ENCODE data around the gene IL10.

IL10 gene

DNA sequence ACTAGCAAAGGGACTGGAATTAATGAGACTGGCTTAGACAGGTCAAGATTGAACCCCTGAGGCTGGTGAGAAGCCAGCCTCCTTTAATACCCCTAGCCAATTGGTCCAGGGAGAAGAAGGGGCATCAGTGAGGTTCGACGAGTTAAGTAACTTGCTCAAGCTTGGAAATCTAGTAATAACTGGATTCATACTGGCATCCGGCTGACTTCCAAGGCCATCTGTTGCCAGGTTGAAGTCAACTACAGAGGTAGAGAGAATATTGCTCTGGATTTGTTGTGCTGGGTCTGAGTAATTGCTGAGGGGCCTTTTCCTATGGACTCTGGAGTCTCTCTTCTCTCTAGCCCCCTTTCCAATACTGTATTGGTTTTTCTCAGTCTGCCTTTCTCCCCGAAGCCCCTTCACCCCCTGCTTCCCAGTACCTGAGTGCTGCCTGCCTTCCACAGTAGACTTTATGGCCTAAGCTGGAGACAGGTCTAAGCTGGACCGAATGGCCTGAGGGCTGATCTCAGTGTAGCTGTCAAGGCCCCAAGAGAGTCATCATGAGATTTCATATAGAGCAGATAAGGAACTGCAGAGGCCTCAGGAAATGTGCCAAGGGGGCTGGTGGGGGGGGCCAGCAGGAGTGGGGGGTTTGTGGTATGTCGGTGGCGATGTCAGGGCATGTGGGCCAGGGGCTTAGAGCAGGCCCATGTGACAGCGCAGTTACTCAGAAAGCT lies 44.2 kb downstream of the IL10 start:
- DNase-seq (ENCODE audit: low read depth): no peak
- TF ChIP-seq, protein P1, sequence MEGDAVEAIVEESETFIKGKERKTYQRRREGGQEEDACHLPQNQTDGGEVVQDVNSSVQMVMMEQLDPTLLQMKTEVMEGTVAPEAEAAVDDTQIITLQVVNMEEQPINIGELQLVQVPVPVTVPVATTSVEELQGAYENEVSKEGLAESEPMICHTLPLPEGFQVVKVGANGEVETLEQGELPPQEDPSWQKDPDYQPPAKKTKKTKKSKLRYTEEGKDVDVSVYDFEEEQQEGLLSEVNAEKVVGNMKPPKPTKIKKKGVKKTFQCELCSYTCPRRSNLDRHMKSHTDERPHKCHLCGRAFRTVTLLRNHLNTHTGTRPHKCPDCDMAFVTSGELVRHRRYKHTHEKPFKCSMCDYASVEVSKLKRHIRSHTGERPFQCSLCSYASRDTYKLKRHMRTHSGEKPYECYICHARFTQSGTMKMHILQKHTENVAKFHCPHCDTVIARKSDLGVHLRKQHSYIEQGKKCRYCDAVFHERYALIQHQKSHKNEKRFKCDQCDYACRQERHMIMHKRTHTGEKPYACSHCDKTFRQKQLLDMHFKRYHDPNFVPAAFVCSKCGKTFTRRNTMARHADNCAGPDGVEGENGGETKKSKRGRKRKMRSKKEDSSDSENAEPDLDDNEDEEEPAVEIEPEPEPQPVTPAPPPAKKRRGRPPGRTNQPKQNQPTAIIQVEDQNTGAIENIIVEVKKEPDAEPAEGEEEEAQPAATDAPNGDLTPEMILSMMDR (IDR thresholded peaks at IDR 0.05; ENCODE audit: control insufficient read depth, extremely low read depth, insufficient read depth): no peak
- no peak overlapping the region for H3K4me3 ChIP-seq (ENCODE audit: low read depth, low read length)

DNA sequence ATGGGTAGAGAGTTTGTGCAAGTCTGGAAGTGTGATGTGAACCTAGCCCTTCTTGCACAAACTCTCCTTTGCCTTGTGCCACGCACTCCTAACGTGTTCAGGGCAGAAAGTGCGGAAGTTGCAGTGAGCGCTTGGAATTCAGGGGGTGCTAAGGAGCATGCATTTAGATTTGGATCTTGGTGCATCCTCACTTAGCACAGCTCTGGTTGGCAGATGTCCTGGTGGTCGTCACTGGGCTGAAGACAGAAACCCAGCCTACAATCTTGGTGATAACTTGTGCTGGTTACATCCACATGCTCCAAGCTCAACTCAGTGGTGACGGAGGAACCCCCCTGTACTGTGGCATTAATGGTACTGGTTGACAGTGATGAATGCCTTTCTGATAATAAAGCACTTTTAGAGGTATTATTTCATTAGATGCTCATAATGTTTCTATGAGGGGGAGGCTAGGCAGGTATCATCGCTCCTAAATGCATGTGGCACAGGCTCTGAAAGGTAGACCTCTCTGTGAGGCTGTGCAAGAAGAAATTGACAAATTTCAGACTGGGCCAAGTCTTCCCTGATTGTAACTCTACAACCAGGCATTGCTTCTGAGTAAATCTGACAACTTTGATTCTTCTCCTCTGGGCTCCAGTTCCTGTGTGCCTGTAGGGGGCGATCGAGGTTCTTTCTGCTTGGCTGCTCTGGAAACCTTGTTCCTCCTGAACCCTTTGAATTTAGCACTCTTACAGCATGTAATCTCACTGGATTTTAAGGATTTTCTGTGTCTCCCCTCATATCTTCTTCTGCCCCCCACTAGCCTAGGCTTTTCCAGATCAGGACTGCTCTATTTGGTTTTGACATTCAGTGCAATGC lies 47.0 kb downstream of the IL10 start:
- H3K4me3 ChIP-seq (ENCODE audit: low read depth, low read length): no peak overlapping the region
- DNase-seq (ENCODE audit: low read depth): no peak
- TF ChIP-seq, protein P1 (IDR thresholded peaks at IDR 0.05; ENCODE audit: control insufficient read depth, extremely low read depth, insufficient read depth): peak; percentile 55

DNA sequence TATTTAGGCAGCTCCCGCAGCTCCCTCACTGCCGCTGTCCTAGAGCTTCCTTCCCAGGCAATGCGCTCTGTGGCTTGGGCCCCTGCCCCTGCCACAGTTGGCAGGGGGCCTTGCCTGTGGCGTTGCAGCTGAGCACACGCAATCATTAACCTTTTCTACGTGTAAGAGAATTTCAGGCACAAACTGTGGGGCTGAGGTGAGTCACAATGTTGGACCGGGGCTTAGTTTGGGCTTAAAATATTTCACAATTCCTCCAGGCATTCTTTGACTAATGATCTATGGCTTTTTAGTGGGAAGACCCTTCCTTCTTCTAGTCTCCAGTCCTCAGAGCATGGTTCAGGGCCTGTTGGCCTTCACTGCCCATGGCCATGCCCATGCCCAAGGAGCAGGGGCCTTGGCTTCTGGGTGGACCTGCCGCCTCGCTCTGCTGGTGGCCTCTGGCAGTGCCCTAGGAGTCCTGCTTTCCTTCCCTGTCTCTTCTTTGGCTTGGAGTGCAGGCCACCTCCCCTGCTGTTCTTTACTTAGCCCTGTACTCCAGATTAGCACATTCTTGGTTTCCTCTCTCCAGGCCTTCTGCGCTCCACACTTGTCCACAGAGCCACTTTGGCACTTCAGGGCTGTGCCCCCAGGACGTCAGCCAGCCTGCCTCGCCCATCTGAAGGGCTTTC lies 48.4 kb downstream of the IL10 start:
- TF ChIP-seq, protein P1 (IDR thresholded peaks at IDR 0.05; ENCODE audit: control insufficient read depth, extremely low read depth, insufficient read depth): no peak
- H3K4me3 ChIP-seq (ENCODE audit: low read depth, low read length): no peak overlapping the region
- no peak for DNase-seq (ENCODE audit: low read depth)

DNA sequence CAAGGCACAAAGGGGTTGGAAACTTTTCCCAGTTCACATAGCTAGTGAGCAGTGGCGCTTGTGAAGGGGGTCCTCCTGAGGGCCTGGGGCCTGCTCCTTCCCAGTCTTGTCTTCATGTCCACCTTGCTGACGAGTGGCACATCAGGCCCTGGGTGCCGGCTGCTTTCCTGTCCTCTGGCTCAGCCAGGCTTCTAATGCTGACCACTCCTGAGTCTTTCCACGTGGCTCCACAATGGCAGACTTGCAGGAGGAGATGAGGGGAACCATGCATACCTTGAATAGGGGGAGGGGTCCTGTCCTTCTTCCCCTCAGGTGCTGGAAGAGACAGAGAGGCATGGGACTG lies 48.9 kb downstream of the IL10 start:
- TF ChIP-seq, protein P1 (IDR thresholded peaks at IDR 0.05; ENCODE audit: control insufficient read depth, extremely low read depth, insufficient read depth): no peak
- no peak for DNase-seq (ENCODE audit: low read depth)
- H3K4me3 ChIP-seq (ENCODE audit: low read depth, low read length): no peak overlapping the region

DNA sequence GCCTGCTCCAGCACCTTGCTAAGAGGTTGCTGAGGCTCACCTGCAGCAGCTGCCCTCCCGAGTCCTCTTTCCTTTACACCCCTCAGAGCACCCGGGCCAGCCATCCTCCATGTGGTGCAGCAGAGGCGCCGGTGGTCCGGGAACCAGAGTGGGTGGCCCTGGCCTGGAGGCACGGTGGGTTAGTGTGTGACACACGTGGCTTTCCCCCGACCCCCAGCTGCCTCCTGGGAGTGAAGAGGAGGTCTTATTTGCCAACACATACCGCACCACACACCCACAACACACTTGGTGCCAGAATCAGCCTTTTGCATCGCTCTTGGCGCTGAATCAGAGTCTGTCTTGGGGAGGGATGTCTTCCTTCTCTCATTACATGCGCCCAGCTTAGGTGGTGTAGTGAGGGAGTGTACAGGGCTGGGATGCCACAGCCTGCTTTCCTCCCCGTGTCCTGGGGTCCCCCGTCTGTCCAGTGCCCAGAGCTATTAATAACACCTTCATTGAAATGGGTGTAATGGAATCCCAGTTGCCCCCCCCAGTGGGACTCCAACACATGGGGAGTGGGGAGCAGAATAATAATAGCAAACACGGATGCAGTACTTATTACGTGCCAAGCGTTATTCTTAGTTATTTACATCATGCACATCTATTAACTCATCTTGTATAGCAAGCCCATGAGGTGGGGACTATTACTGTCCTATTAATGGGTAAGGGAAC lies 49.4 kb downstream of the IL10 start:
- TF ChIP-seq, protein P1 (IDR thresholded peaks at IDR 0.05; ENCODE audit: control insufficient read depth, extremely low read depth, insufficient read depth): no peak
- DNase-seq (ENCODE audit: low read depth): no peak
- H3K4me3 ChIP-seq (ENCODE audit: low read depth, low read length): no peak overlapping the region

DNA sequence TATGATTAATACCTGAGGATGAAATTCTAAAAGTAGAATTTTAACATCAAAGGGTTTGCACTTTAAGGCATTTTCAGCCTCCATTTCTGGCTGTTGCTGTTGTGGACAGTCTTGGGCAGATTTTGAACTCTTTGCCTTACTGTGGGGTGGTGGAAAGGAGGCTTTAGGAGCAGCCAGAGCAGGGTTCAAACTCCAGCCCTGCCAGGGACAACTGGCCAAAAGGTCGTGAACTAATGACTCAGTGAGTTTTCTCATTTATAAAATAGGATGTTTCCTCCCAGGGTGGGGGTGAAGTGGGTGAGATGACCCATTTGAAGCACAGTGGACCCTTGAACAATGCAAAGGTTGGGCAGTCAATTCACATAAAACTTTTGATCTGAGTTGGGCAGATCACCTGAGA lies 50.8 kb downstream of the IL10 start:
- TF ChIP-seq, protein P1 (IDR thresholded peaks at IDR 0.05; ENCODE audit: control insufficient read depth, extremely low read depth, insufficient read depth): no peak
- no peak for DNase-seq (ENCODE audit: low read depth)
- H3K4me3 ChIP-seq (ENCODE audit: low read depth, low read length): no peak overlapping the region
